Activated B cell treated with CpG ODN at 0.5 μM for 24 hours (primary cell): Measurements from ENCODE around the gene ADIG. TPM values are rescaled to one million over a fixed set of nuclear protein-coding genes. Genes with fewer than 3 reads are reported as not detected.

ENCODE experiments used
- ATAC-seq: fragments of 200-7000 bp; cut with Tn5 transposase; one replicate; pipeline ENCODE4 v1.10.0; 2021; ENCODE audit warnings: low read depth, mild to moderate bottlenecking, moderate library complexity
- CTCF ChIA-PET: fragments of 350-600 bp; sonication (Branson Sonifier 250); formaldehyde crosslinking; loops from one replicate; lab custom pipeline; 2021; ENCODE audit warnings: antibody characterized with exemption; lab: Charles Lee
- POLR2A ChIA-PET: fragments of 350-600 bp; sonication (Branson Sonifier 250); formaldehyde crosslinking; loops from one replicate; lab custom pipeline; 2021; ENCODE audit warnings: antibody characterized with exemption; lab: Charles Lee
- DNase-seq: peaks from one replicate; pipeline ENCODE4 v3.0.0; 2022
- H3K27ac Mint-ChIP-seq: one replicate; pipeline ENCODE4 v1.8.0; 2020; ENCODE audit warnings: mixed read lengths
- H3K27me3 Mint-ChIP-seq: one replicate; pipeline ENCODE4 v1.8.0; 2021; ENCODE audit warnings: mixed read lengths
- H3K36me3 Mint-ChIP-seq: one replicate; pipeline ENCODE4 v1.8.0; 2021; ENCODE audit warnings: low read depth, mixed read lengths
- H3K4me1 Mint-ChIP-seq: one replicate; pipeline ENCODE4 v1.8.0; 2021; ENCODE audit warnings: mixed read lengths
- H3K4me3 Mint-ChIP-seq: one replicate; pipeline ENCODE4 v1.8.0; 2020; ENCODE audit warnings: mild to moderate bottlenecking, mixed read lengths
- H3K9me3 Mint-ChIP-seq: one replicate; pipeline ENCODE4 v1.8.0; 2020; ENCODE audit warnings: mixed read lengths
- intact Hi-C: fragments of 100-400 bp; cut with micrococcal nuclease; formaldehyde crosslinking; loops from one replicate; pipeline ENCODE4 v1.15.1; 2024
- total RNA-seq: library from RNA; stranded (reverse); gene quantifications from 2 replicates; pipeline ENCODE4 v1.2.3, GENCODE V29; 2022
- TF ChIP-seq, protein P1 (sequence below): fragments of 200-600 bp; IDR thresholded peaks from one replicate; pipeline ENCODE4 v1.8.0; 2022; ENCODE audit warnings: antibody characterized with exemption, mild to moderate bottlenecking

The ADIG gene
- total RNA-seq: not detected in 2 replicates

DNA sequence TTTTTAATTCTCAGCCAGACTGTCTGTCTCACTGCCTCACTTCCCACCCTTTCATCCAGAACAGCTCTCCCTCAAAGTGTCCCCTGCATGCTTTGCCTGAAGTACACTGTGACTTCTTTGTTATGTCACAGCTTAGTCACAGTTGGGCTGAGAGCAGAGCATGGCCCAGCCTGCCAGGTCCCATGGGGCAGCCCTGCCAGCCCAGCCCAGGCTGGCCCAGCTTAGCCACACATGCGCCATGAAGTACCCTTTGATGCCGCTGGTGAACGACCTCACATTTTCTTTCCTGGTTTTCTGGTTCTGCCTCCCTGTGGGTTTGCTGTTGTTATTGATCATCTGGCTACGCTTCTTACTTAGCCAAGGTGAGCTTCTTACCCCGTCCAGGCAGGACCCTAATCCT, at the start of gene ADIG:
Gene ADIG, plus strand, starts transcription at position 185 of the 400 bp plus-strand sequence. Its CDS starts 54 bp downstream, at position 239.
- H3K4me3 Mint-ChIP-seq: no peak within 1 kb of the TSS
- peaks cover 5% of the 10 kb centered on the region for H3K36me3 Mint-ChIP-seq
- CTCF ChIA-PET: no interaction called here
- DNase-seq (no peak), ATAC-seq (no peak)
- no peaks in the 10 kb centered on the region for H3K4me1 Mint-ChIP-seq
- POLR2A ChIA-PET: no interaction called here
- intact Hi-C loops: no loop called here
- H3K27me3 Mint-ChIP-seq: no peaks in the 10 kb centered on the region
- H3K9me3 Mint-ChIP-seq: no peaks in the 10 kb centered on the region
- TF ChIP-seq, protein P1, sequence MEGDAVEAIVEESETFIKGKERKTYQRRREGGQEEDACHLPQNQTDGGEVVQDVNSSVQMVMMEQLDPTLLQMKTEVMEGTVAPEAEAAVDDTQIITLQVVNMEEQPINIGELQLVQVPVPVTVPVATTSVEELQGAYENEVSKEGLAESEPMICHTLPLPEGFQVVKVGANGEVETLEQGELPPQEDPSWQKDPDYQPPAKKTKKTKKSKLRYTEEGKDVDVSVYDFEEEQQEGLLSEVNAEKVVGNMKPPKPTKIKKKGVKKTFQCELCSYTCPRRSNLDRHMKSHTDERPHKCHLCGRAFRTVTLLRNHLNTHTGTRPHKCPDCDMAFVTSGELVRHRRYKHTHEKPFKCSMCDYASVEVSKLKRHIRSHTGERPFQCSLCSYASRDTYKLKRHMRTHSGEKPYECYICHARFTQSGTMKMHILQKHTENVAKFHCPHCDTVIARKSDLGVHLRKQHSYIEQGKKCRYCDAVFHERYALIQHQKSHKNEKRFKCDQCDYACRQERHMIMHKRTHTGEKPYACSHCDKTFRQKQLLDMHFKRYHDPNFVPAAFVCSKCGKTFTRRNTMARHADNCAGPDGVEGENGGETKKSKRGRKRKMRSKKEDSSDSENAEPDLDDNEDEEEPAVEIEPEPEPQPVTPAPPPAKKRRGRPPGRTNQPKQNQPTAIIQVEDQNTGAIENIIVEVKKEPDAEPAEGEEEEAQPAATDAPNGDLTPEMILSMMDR: no peak
- H3K27ac Mint-ChIP-seq: no peak within 1 kb of the TSS

DNA sequence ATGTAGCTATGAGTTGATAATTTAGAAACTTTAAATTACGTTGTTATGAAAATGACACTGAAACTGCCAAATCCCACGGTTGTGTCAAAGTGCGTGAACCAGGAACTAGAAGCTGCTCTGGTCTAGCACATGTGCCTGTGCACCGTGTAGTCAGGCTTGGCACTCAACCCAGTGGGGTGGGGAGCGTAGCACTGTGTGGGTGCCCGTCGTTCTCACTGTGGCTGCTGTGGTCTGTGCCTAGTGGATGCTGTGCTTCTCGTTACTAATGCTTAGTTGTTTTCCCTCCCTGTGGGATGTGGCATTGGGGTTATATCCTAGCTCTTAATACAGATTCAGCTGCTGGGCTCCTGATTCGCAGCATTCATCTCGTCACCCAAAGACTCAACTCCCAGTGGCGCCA, 46.2 kb upstream of the ADIG start:
- H3K9me3 Mint-ChIP-seq: no peaks in the 10 kb centered on the region

DNA sequence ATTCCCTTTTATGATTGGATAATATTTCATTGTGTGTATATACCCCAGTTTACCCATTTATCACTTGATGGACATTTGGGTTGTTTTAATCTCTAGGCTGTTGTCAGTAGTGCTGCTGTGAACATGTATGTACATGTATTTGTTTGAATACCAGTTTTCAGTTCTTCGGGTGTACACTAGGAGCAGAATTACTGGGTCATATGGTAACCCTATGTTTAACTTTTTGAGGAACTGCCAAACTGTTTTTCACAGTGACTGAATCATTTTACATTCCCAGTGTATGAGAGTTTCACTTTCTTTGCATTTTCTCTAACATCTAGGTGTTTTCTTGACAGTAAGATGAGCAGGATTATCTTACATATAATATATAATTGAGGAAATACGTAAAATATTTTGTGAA, 44.7 kb upstream of the ADIG start:
- Mint-ChIP-seq H3K36me3 (peaks cover 82% of the 10 kb centered on the region), H3K27ac (no peak overlapping the region), H3K4me3 (no peak overlapping the region), H3K27me3 (no peaks in the 10 kb centered on the region), H3K4me1 (no peaks in the 10 kb centered on the region), H3K9me3 (no peaks in the 10 kb centered on the region)
- TF ChIP-seq, protein P1: no peak
- ATAC-seq (no peak), DNase-seq (no peak)
- CTCF ChIA-PET: no interaction called here
- intact Hi-C loops: no loop called here
- POLR2A ChIA-PET: no interaction called here

More for the DNA sequence above, 46.2 kb upstream of the ADIG start:
- H3K36me3 Mint-ChIP-seq: peaks cover 77% of the 10 kb centered on the region
- ChIA-PET POLR2A (no interaction called here), CTCF (no interaction called here)
- DNase-seq: no peak
- H3K4me3 Mint-ChIP-seq: no peak overlapping the region
- intact Hi-C loops: no loop called here
- no peaks in the 10 kb centered on the region for H3K4me1 Mint-ChIP-seq
- H3K27me3 Mint-ChIP-seq: no peaks in the 10 kb centered on the region
- TF ChIP-seq, protein P1: no peak
- no peak overlapping the region for H3K27ac Mint-ChIP-seq
- ATAC-seq: no peak

DNA sequence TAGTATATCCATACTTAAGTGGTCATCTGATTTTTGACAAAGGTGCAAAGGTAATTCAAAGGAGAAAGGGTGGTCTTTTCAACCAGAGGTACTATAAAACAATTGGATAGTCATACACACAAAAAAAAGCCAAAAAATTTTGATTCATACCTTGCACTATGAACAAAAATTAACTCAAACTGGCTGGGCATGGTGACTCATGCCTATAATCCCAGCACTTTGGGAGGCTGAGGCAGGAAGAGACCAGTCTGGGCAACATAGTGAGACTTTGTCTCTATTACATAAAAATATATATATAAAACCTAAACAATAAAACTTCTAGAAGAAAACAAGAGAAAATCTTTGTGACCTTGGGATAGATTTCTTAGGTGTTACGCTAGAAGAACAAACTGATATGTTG, 43.8 kb upstream of the ADIG start:
- no peak for ATAC-seq
- Mint-ChIP-seq H3K36me3 (peaks cover 82% of the 10 kb centered on the region), H3K27me3 (no peaks in the 10 kb centered on the region)

DNA sequence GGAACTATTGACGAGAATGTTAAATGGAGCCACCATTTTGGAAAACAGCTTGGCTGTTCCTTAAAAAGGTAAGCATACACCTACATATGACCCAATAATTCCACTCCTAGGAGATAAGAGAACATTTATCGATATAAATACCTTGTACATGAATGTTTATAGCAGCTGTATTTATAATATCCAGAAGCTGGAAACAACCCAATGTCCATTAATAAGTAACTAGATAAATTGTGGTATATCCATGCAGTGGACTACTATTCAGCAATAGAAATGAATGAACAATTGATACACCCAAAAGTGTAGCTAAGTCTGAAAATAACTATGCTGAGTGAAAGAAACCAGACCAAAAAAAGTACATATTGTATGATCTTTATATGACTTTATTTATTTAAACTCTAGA, 42.2 kb upstream of the ADIG start:
- TF ChIP-seq, protein P1: no peak
- peaks cover 88% of the 10 kb centered on the region for H3K36me3 Mint-ChIP-seq
- intact Hi-C loops: no loop called here
- no peak overlapping the region for H3K4me3 Mint-ChIP-seq
- H3K27me3 Mint-ChIP-seq: no peaks in the 10 kb centered on the region
- ATAC-seq (no peak), DNase-seq (no peak)
- ChIA-PET CTCF (no interaction called here), POLR2A (no interaction called here)
- H3K9me3 Mint-ChIP-seq: no peaks in the 10 kb centered on the region
- no peaks in the 10 kb centered on the region for H3K4me1 Mint-ChIP-seq
- no peak overlapping the region for H3K27ac Mint-ChIP-seq

More for the DNA sequence above, 43.8 kb upstream of the ADIG start:
- no peak overlapping the region for H3K27ac Mint-ChIP-seq
- POLR2A ChIA-PET: no interaction called here
- no peaks in the 10 kb centered on the region for H3K4me1 Mint-ChIP-seq
- no peaks in the 10 kb centered on the region for H3K9me3 Mint-ChIP-seq
- CTCF ChIA-PET: no interaction called here
- no peak overlapping the region for H3K4me3 Mint-ChIP-seq
- TF ChIP-seq, protein P1: no peak
- intact Hi-C loops: no loop called here
- no peak for DNase-seq
